IPS-NIHi11 (cell line): ENCODE results near the gene FAM72D.
"Not testable (repeated sequence)": the region's sequence is repeated elsewhere in the genome, so short reads cannot be mapped to it uniquely, and the experiment has no call there.

Source experiments
- DNase-seq: peaks from one replicate; pipeline ENCODE4 v3.0.0; 2012; ENCODE audit warnings: mixed read lengths, low spot score

FAM72D gene

DNA sequence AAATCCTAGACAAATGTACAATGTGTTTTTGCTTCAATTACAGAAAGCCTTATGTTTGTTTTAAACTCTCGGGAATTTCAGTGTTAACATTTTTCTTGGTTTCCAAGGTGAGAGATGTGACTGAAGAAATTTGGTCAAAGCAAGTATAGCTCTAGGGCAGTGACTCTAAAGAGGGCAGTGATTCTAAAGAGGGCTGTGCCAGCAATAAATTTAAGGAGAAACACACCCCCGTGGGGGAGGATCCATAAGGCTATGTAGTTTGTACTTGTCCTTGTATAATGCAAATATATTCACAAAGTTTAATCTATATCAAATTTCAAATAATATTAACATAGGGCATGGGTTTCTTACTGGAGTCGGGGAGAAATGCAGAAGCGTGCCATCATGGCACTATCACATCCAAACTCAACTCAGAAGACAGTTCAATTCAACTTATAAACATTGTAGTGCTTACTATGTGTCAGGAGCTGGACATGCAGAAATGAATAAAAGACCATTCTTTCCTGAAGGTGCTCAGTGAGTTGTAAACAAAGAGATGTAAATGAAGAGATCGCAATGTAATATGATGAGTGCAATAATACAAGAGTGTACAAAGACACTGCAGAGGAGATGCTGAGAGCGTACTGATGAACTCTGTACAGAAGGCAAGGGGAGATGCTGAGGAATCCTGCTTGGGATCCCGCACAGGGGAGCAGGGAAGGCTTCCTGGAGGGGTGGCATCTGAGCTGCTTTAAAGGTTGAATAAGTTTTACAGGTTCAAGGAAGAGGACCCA lies 13.1 kb upstream of the FAM72D start:
- DNase-seq, result not testable (repeated sequence)

DNA sequence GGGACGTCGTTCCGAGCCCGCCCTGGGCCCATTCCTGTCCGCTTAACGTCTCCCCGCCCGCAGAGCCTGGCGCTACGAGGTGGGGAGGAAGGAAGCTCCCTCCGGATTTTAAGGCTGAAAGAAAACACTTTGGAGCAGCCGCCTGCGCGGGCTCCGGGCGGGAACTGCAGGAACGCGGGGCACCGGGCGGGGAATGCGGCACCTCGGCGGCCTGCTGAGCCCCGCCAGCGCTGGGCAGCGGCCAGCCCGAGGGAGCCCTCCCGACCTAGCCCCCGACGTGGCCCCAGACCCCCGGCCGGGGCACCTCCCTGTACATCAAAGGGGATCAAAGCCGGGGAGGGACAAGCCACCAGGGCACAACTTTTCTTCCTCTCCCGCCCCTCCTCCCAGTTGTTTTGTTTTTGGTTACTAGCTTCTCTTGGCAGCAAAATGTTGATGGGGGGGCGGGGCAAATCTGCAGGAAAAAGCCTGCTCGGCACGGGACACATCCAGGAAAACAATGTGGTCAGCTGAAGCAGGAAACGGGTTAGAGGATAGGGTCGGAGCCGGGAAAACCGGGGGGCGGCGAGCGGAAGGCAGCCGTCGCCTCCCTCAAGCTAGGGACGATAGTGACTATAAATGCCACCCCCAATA lies 2.1 kb upstream of the FAM72D start:
- not testable (repeated sequence) for DNase-seq

DNA sequence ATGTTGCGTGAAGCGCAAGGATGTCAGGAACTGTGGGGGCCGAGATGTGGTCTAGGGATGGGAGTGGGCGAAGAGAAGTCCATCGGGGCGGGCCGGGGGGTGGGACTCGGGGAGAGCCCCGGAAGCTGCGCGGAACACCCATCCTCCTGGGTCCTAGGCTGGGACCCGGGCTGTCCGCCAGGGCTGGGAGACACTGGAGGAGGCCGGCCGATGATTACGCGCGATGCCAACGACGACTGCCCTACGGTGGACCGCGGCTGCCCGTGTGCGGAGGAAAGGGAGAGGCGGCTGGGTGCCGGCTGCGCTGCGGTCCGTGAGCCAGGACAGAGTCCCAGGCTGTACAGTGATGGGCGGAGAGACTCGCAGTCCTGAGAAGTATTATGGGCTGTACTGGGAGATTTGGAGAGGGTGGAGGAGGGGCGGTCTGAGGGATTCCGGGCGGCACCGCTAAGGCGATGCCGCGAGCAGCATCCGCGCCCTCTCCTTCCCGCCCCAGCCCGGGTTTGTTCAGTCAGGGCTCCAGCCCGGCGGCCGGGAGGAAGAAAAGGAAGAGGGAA lies 1.0 kb upstream of the FAM72D start:
- DNase-seq, result not testable (repeated sequence)

GRCh38 chr1:145101725-145102124 lies 6.0 kb downstream of the FAM72D start:
- DNase-seq, result not testable (repeated sequence)

DNA sequence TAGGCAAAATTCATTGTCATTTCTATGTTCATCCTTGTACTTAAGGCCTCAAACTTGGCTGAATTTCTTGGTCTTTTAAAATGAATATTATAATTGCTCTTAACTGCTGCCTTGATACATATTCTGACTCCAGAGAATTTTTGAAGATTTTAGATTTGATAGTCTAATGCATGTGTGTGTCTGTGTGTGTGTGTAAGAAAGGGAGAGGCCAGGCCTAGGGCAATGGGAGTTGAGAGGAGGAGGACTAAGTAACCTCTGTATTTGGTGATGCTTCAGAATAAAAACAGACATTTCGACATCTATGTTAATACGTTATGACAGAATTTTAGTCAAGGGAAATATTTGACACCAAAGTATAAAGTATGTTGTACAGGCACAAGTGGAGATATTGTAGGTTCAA lies 7.5 kb downstream of the FAM72D start:
- not testable (repeated sequence) for DNase-seq

GRCh38 chr1:145111674-145112073 lies 15.9 kb downstream of the FAM72D start:
- not testable (repeated sequence) for DNase-seq

GRCh38 chr1:145112703-145113102 lies 16.9 kb downstream of the FAM72D start:
- DNase-seq, result not testable (repeated sequence)

- not testable (repeated sequence) for DNase-seq
Measured at GRCh38 chr1:145114560-145115057, 18.8 kb downstream of the FAM72D start.

GRCh38 chr1:145115587-145116493 lies 20.1 kb downstream of the FAM72D start:
- not testable (repeated sequence) for DNase-seq

GRCh38 chr1:145119842-145120241 lies 24.1 kb downstream of the FAM72D start:
- DNase-seq, result not testable (repeated sequence)

DNA sequence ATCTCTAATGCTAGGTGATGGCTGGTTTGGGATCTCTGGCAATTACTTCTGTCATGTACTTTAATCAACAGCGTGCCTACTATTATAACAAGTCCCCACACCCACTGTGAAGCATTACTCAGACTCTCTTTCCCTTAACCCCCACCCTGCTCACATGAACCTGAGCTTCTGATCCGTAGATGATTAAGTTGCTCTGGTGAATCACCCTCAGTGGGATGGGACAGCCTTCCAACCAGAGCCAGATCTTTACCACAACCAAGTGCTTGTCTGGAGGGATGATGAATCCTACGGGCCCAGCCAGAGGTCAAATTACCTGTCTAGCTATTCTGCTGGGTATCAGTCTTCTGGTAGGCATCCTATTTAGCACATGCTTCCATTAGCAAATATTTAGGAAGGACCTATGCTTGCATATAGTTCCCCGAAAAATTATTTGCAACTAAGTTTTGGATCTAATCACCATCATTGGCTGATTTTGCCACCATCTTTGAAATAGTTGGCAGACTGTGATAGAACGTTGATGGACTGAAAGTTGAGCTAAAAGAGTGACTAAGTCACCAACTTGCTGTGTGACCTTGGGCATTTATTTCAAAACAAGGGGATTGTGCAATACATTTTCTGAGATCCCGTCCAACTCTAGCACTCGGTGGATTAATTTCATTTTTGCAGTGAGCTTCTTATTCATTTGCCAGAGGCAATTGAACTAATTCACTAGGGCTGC lies 26.7 kb downstream of the FAM72D start:
- DNase-seq, result not testable (repeated sequence)

GRCh38 chr1:145123062-145123395 lies 27.3 kb downstream of the FAM72D start:
- not testable (repeated sequence) for DNase-seq

DNA sequence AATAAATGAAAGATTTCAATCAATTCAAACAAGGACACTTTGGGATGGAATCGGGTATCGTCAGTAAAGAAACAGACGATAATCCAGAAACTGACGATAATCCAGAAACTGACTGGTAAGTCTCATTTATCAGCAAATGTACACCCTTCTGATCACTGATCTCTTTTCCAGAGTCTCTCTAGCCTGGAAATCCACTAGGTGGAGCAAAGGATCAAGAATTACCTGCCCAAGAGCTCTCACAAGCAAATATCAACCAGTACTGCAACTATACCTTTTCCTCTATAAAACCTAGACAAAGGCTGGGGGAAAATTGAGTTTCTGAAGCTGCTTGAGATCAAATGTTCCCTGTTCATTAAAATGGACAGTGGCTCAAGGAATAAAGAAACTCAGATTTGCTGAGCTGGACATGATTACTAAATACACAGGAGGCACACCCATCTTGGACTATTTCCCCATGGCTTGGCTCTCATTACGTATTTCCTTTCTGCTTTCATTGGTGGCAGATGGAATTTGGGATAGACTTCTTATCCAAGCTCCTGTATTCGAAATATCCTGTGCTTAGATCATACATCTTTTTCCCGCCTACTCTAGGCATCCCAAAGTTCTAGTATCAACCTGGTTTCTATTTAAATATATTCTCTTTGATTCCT lies 28.3 kb downstream of the FAM72D start:
- not testable (repeated sequence) for DNase-seq

DNA sequence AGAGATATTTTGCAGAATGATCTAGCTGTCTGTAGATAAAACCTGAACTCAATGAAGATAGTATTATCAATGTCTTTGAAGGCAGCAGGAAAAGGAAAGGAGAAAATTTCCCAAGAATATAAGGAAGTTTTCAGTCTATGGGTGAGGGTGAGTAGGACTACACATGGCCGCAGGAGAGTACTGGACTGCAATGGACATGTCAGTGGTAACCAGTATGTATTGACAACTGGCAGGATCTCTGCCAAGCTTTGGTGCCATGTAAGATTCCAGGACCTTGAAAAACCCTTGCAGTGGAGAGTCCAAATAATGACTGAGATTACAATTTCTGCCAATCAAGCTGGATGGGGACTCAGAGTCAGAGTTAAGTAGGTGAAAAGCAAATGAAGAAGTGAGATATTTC lies 29.3 kb downstream of the FAM72D start:
- DNase-seq, result not testable (repeated sequence)

- DNase-seq, result not testable (repeated sequence)
Measured at GRCh38 chr1:145127144-145127543, 31.4 kb downstream of the FAM72D start.

GRCh38 chr1:145128697-145129469 lies 33.1 kb downstream of the FAM72D start:
- not testable (repeated sequence) for DNase-seq

DNA sequence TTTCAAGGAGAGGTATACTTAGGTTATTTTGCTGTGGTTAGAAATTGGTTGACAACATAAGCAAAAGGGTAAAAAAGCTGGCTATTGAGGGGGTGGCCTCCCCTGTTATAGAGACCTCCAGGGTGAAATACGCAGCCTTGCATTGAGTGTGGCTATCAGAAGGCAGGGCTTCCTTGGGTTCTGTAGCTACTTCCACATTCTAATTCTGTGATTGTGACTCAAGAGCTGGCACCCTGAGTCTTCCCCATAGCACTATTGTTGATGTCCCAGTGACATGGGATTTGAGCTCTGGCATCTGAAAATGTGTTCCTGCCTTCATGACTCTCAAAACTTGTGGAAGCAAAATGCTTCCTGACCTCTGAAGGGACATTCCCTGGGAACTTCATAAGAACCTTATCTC lies 38.7 kb downstream of the FAM72D start:
- DNase-seq, result not testable (repeated sequence)

GRCh38 chr1:145140549-145140948 lies 44.8 kb downstream of the FAM72D start:
- not testable (repeated sequence) for DNase-seq

DNA sequence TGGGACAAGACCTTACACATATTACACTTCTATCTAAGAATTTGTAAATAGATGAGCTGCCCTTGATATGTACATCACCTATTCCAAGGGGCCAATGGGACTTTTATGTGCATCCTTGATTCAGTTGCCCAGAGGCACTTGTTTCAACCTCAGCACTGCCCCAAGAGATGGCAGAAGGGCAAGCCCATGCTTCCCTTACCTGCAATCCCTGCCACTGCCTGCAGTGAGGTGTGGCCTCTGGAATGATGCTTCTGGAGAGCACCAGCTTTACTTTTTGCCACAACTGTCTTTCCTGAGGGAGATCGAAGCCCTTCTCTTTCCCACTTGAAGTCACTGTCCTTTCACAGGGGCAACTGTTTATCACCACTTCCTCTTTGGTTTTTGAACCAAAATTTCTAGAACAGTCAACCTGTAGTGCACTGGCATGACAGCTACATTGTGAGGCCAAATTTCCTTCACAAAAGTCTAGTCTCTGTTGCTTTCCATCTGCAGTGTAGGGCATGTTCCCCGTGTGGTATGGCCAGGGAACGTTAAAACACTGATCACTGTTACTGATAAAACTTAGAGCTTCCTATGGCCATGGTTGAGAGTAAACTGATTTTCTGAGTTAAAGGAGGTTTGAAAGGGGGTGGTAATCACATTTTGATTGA lies 48.6 kb downstream of the FAM72D start:
- DNase-seq, result not testable (repeated sequence)
